Anterior cingulate cortex (tissue), 58 donors: ENCODE results near the gene DYNLT2B.
"Not testable (repeated sequence)": the region's sequence is repeated elsewhere in the genome, so short reads cannot be mapped to it uniquely, and the experiment has no call there.

ENCODE experiments used
- DNase-seq, 58 donors: peaks; one replicate each; lab custom pipeline; 2025; lab: John Stamatoyannopoulos, UW

The DYNLT2B gene

GRCh38 chr3:196317687-196318467 is at the start of gene DYNLT2B:
TSS of gene DYNLT2B (minus strand) at chr3:196318240. CDS start at chr3:196318152, 88 bp downstream.
- DNase-seq: peak; percentile 47 to 91 (median 84)

GRCh38 chr3:196365736-196366135 is 47.7 kb upstream of the DYNLT2B start:
- DNase-seq: no peak

- DNase-seq: no peak
Observed at GRCh38 chr3:196360586-196360985, 42.5 kb upstream of the DYNLT2B start.

- not testable (repeated sequence) for DNase-seq
Observed at GRCh38 chr3:196358540-196358939, 40.5 kb upstream of the DYNLT2B start.

- no peak for DNase-seq
Observed at GRCh38 chr3:196357905-196358304, 39.9 kb upstream of the DYNLT2B start.

- no peak for DNase-seq
Observed at GRCh38 chr3:196356556-196356955, 38.5 kb upstream of the DYNLT2B start.

- no peak for DNase-seq
Observed at GRCh38 chr3:196355668-196356067, 37.6 kb upstream of the DYNLT2B start.

GRCh38 chr3:196354132-196354531 is 36.1 kb upstream of the DYNLT2B start:
- DNase-seq: no peak

GRCh38 chr3:196351541-196351940 is 33.5 kb upstream of the DYNLT2B start:
- DNase-seq: no peak

- DNase-seq: no peak
Observed at GRCh38 chr3:196350067-196350466, 32.0 kb upstream of the DYNLT2B start.

GRCh38 chr3:196348698-196349097 is 30.7 kb upstream of the DYNLT2B start:
- DNase-seq: no peak

GRCh38 chr3:196344663-196345062 is 26.6 kb upstream of the DYNLT2B start:
- no peak for DNase-seq

GRCh38 chr3:196343917-196344316 is 25.9 kb upstream of the DYNLT2B start:
- DNase-seq: not testable (repeated sequence)

- DNase-seq: no peak
Observed at GRCh38 chr3:196341137-196341536, 23.1 kb upstream of the DYNLT2B start.

GRCh38 chr3:196340466-196340865 is 22.4 kb upstream of the DYNLT2B start:
- no peak for DNase-seq

GRCh38 chr3:196339493-196340254 is 21.6 kb upstream of the DYNLT2B start:
- no peak for DNase-seq

GRCh38 chr3:196339044-196339443 is 21.0 kb upstream of the DYNLT2B start:
- DNase-seq: no peak

- DNase-seq: no peak
Observed at GRCh38 chr3:196336319-196337145, 18.5 kb upstream of the DYNLT2B start.

GRCh38 chr3:196335503-196335948 is 17.5 kb upstream of the DYNLT2B start:
- no peak for DNase-seq

- DNase-seq: no peak
Observed at GRCh38 chr3:196334982-196335381, 16.9 kb upstream of the DYNLT2B start.

GRCh38 chr3:196332168-196332567 is 14.1 kb upstream of the DYNLT2B start:
- DNase-seq: no peak
